ENCODE data around the gene ASPDH. TPM values are rescaled to one million over a fixed set of nuclear protein-coding genes. Genes with fewer than 3 reads are reported as not detected.

The ASPDH gene
- total RNA-seq, 1 donor from 2014 or later = not detected

DNA sequence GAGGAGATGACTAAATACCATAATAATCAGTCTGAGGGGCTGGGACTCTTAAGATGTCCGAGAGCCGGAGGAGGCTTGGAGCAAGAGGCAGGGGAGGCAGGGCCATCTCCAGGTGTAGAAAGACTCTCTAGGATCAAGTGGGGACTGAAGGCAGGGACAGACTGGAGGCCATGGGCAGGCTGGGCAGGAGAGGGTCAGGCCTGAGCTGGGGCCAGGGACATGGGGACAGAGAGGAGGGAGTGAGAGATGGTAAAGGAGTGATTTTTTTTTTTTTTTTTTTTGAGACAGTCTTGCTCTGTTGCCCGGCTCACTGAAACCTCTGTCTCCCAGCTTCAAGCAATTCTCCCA, 4.9 kb downstream of the ASPDH start:
- Mint-ChIP-seq H3K27me3 (no peaks in the 10 kb centered on the region), H3K4me3 (ENCODE audit: low read depth) (no peak overlapping the region), H3K9me3 (ENCODE audit: low read depth) (no peaks in the 10 kb centered on the region), H3K27ac (no peak overlapping the region), H3K36me3 (ENCODE audit: insufficient read depth) (no peaks in the 10 kb centered on the region), H3K4me1 (ENCODE audit: low read depth) (peaks cover 6% of the 10 kb centered on the region)
- DNase-seq (ENCODE audit: low spot score, unreplicated experiment) = no peak
- TF ChIP-seq, protein P1, sequence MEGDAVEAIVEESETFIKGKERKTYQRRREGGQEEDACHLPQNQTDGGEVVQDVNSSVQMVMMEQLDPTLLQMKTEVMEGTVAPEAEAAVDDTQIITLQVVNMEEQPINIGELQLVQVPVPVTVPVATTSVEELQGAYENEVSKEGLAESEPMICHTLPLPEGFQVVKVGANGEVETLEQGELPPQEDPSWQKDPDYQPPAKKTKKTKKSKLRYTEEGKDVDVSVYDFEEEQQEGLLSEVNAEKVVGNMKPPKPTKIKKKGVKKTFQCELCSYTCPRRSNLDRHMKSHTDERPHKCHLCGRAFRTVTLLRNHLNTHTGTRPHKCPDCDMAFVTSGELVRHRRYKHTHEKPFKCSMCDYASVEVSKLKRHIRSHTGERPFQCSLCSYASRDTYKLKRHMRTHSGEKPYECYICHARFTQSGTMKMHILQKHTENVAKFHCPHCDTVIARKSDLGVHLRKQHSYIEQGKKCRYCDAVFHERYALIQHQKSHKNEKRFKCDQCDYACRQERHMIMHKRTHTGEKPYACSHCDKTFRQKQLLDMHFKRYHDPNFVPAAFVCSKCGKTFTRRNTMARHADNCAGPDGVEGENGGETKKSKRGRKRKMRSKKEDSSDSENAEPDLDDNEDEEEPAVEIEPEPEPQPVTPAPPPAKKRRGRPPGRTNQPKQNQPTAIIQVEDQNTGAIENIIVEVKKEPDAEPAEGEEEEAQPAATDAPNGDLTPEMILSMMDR (IDR thresholded peaks at IDR 0.05; ENCODE audit: unreplicated experiment) = no peak

- no peak for DNase-seq (ENCODE audit: low spot score, unreplicated experiment)
- TF ChIP-seq, protein P1 (IDR thresholded peaks at IDR 0.05; ENCODE audit: unreplicated experiment) = no peak
- Mint-ChIP-seq H3K27me3 (no peaks in the 10 kb centered on the region), H3K27ac (no peak overlapping the region), H3K36me3 (ENCODE audit: insufficient read depth) (no peaks in the 10 kb centered on the region), H3K4me3 (ENCODE audit: low read depth) (no peak overlapping the region), H3K4me1 (ENCODE audit: low read depth) (peaks cover 6% of the 10 kb centered on the region), H3K9me3 (ENCODE audit: low read depth) (no peaks in the 10 kb centered on the region)
Observed at GRCh38 chr19:50507376-50507775, 6.3 kb downstream of the ASPDH start.

DNA sequence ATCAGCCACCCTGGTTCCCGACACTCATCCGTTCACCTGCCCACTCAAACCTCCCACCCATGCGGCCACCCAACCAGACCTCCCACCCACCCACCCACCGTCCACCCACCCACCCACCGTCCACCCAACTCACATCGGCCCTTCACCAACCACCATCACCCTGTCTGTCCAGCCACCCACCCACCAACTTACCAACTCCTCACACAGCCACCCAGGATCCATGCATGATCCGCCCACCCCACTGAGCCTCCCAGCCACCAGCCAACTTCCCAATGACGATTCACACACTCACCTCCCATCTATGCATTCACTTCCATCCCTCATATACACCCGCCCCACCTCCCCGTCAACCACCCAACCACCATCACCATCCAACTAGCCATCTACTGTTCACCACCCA, 7.0 kb downstream of the ASPDH start:
- no peak overlapping the region for H3K4me3 Mint-ChIP-seq (ENCODE audit: low read depth)
- TF ChIP-seq, protein P1 (IDR thresholded peaks at IDR 0.05; ENCODE audit: unreplicated experiment) = no peak
- peaks cover 4% of the 10 kb centered on the region for H3K4me1 Mint-ChIP-seq (ENCODE audit: low read depth)
- no peak for DNase-seq (ENCODE audit: low spot score, unreplicated experiment)
- H3K9me3 Mint-ChIP-seq (ENCODE audit: low read depth) = no peaks in the 10 kb centered on the region
- no peaks in the 10 kb centered on the region for H3K36me3 Mint-ChIP-seq (ENCODE audit: insufficient read depth)
- H3K27me3 Mint-ChIP-seq = no peaks in the 10 kb centered on the region
- H3K27ac Mint-ChIP-seq = no peak overlapping the region

DNA sequence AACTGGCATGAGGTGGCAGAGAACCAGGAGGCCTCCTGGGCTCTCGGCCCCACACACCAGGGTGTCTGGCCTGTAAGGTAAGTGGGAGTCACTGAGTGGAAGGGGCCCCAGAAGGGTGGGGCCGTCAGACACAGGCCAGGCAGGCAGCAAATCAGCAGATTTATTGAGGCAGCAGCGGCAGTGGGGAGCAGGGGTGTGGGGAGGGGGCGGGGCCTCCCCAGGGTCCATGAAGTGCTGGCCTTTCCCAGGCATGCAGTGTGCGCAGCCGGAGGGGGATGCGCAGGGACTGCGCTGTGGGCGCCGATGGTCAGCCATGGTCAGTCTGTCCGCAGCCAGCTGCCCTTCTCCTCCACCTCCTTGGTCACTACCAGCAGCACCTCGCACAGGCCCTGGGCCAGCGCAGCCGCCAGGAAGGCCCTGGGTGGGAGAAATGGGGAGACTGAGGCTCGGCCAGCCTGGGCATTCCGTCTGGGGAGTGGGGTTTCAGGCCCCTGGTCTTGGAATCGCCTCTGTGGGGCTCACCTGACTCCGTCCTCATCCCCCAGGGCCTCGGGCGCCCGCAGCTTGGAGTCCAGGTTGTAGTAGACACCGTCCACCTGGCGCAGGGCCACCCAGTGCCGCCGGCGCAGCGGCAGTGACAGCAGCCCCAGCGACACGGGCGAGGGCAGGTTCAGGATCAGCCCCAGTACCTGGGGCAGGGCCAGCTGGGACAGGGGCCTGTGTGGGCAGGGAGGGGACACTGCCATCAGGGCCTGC, 7.7 kb downstream of the ASPDH start:
- DNase-seq (ENCODE audit: low spot score, unreplicated experiment) = no peak
- Mint-ChIP-seq H3K27me3 (no peaks in the 10 kb centered on the region), H3K9me3 (ENCODE audit: low read depth) (no peaks in the 10 kb centered on the region), H3K27ac (no peak overlapping the region), H3K4me1 (ENCODE audit: low read depth) (peaks cover 2% of the 10 kb centered on the region), H3K36me3 (ENCODE audit: insufficient read depth) (no peaks in the 10 kb centered on the region), H3K4me3 (ENCODE audit: low read depth) (no peak overlapping the region)
- TF ChIP-seq, protein P1 (IDR thresholded peaks at IDR 0.05; ENCODE audit: unreplicated experiment) = no peak

- TF ChIP-seq, protein P1 (IDR thresholded peaks at IDR 0.05; ENCODE audit: unreplicated experiment) = no peak
- Mint-ChIP-seq H3K4me3 (ENCODE audit: low read depth) (no peak overlapping the region), H3K4me1 (ENCODE audit: low read depth) (peaks cover 3% of the 10 kb centered on the region), H3K9me3 (ENCODE audit: low read depth) (no peaks in the 10 kb centered on the region), H3K36me3 (ENCODE audit: insufficient read depth) (no peaks in the 10 kb centered on the region), H3K27ac (peak overlapping the region; percentile 77), H3K27me3 (peaks cover 3% of the 10 kb centered on the region)
- DNase-seq (ENCODE audit: low spot score, unreplicated experiment) = no peak
Observed at GRCh38 chr19:50501568-50502475, 11.9 kb downstream of the ASPDH start.

Data from progenitor cell of endocrine pancreas (in vitro differentiated cells).